ENCODE results near the gene ARHGAP29. TPM values are rescaled to one million over a fixed set of nuclear protein-coding genes. Genes with fewer than 3 reads are reported as not detected.

ARHGAP29 gene
- total RNA-seq, 1 donor from 2014 or later, result 27.3 TPM

DNA sequence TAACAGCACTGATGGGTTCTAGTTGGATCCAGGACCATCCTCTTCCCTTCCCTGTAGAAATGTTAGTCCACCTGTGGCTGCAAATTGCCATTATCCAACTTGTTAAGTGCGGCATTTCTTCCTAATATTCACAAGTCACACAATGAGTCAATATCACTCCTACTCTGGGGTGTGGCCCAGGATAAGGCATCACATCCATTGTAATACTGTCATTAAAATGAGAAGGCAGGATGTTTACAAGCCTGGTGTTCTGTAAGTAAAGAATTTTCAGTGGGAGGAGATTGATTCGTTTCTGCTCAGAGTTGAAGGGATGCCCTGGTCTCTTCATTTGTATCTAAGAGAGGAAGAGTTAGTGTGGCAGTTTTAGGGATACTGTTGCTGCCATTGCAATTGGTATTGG is 18.1 kb upstream of the ARHGAP29 start:
- TF ChIP-seq POLR2AphosphoS5 (IDR thresholded peaks at IDR 0.05; ENCODE audit: insufficient read depth in 1 of 2, low read depth in 1 of 2), result no peak
- no peak for TF ChIP-seq POLR2A (IDR thresholded peaks at IDR 0.05)
- no peak for TF ChIP-seq CTCF (IDR thresholded peaks at IDR 0.05)
- intact Hi-C loops (cut with DNase I), result no loop called here
- Histone ChIP-seq H3K27ac (no peak overlapping the region), H3K36me3 (no peaks in the 10 kb centered on the region), H3K9me3 (no peaks in the 10 kb centered on the region), H3K4me3 (no peak overlapping the region), H3K4me1 (peaks cover 12% of the 10 kb centered on the region), H3K27me3 (no peaks in the 10 kb centered on the region)
- no peak for DNase-seq (ENCODE audit: extremely low spot score in 2 of 2)

DNA sequence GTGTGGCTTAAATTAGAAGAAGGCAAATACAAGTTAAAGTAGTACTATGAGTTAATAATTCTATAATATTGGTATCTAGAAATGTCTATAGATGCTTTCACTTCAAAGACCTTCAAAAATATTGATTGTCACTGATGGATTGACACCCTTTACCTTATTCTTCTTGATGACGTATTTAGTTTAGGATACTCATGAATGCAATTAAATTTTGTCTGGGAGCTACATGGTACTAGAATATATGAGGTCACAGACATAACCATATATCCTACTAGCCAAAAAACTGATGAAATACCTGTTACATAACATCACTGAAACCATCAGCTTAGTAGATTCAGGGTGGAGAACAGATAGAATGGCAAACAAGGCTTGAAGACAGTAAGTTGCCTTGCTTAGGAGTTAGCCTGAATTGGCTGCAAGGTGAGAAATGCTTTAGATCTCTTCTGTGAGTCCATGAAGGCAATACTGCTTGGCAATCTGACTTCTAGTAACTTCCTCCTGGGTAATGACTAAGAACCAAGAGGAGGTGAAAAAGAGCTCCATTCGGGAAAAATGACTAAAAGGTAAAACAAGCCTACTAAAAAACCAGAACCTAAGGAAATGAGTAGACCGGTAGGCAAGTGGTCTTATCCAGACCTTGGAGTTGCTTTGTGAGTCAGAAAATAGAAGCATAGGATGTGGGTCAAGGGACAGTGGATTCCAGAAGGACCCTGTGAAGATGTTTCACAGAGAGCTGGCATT is 16.9 kb upstream of the ARHGAP29 start:
- TF ChIP-seq POLR2A (IDR thresholded peaks at IDR 0.05), result no peak
- TF ChIP-seq POLR2AphosphoS5 (IDR thresholded peaks at IDR 0.05; ENCODE audit: insufficient read depth in 1 of 2, low read depth in 1 of 2), result no peak
- no peak for TF ChIP-seq CTCF (IDR thresholded peaks at IDR 0.05)
- H3K9me3 ChIP-seq, result no peaks in the 10 kb centered on the region
- H3K4me3 ChIP-seq, result no peak overlapping the region
- H3K36me3 ChIP-seq, result no peaks in the 10 kb centered on the region
- intact Hi-C loops (cut with DNase I), result no loop called here
- peaks cover 11% of the 10 kb centered on the region for H3K4me1 ChIP-seq
- no peak for DNase-seq (ENCODE audit: extremely low spot score in 2 of 2)
- H3K27me3 ChIP-seq, result no peaks in the 10 kb centered on the region
- no peak overlapping the region for H3K27ac ChIP-seq

- no peaks in the 10 kb centered on the region for H3K36me3 ChIP-seq
- no peak overlapping the region for H3K27ac ChIP-seq
- peaks cover 4% of the 10 kb centered on the region for H3K4me1 ChIP-seq
- no peak overlapping the region for H3K4me3 ChIP-seq
- TF ChIP-seq CTCF (IDR thresholded peaks at IDR 0.05) (no peak), POLR2A (IDR thresholded peaks at IDR 0.05) (no peak), POLR2AphosphoS5 (IDR thresholded peaks at IDR 0.05; ENCODE audit: insufficient read depth in 1 of 2, low read depth in 1 of 2) (no peak)
- no peaks in the 10 kb centered on the region for H3K9me3 ChIP-seq
- intact Hi-C loops (cut with DNase I), result no loop called here
- no peak for DNase-seq (ENCODE audit: extremely low spot score in 2 of 2)
- no peaks in the 10 kb centered on the region for H3K27me3 ChIP-seq
These were observed 16.2 kb upstream of the ARHGAP29 start for GRCh38 chr1:94253456-94254017.

DNA sequence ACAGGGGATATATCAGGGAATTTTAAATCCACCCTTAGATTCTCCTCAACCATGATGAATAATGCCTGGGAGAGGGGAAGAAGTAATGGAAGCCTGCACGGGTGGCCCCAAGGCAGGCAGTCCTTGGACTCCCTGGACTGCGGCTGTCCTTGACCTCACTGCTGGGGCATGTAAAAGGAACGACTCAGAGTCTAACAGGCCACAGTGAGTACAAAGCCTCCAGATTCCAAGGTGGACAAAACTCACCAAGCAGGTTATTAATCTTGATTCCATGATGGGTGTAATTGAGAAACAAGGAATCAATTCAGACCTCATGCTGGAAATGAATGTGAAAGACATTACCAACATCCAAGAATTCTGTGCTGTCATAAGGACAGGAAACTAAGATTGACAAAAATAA is 13.0 kb upstream of the ARHGAP29 start:
- H3K36me3 ChIP-seq, result no peaks in the 10 kb centered on the region
- DNase-seq (ENCODE audit: extremely low spot score in 2 of 2), result no peak
- TF ChIP-seq POLR2AphosphoS5 (IDR thresholded peaks at IDR 0.05; ENCODE audit: insufficient read depth in 1 of 2, low read depth in 1 of 2) (no peak), POLR2A (IDR thresholded peaks at IDR 0.05) (no peak), CTCF (IDR thresholded peaks at IDR 0.05) (no peak)
- H3K9me3 ChIP-seq, result no peaks in the 10 kb centered on the region
- H3K4me1 ChIP-seq, result peaks cover 16% of the 10 kb centered on the region
- intact Hi-C loops (cut with DNase I), result no loop called here
- H3K27me3 ChIP-seq, result no peaks in the 10 kb centered on the region
- no peak overlapping the region for H3K27ac ChIP-seq
- H3K4me3 ChIP-seq, result no peak overlapping the region

Data from vagina (tissue), 2 donors.